HG03521 (cell line): Measurements from ENCODE around the gene MARCHF2.
"Not testable (repeated sequence)": the region's sequence is repeated elsewhere in the genome, so short reads cannot be mapped to it uniquely, and the experiment has no call there.

Experiments used
- ATAC-seq: cut with Tn5 transposase; IDR thresholded peaks from one replicate; pipeline ENCODE4 v1.9.1; 2021; ENCODE audit warnings: mild to moderate bottlenecking, moderate library complexity; ENCODE audit not compliant: unreplicated experiment

Gene MARCHF2

DNA sequence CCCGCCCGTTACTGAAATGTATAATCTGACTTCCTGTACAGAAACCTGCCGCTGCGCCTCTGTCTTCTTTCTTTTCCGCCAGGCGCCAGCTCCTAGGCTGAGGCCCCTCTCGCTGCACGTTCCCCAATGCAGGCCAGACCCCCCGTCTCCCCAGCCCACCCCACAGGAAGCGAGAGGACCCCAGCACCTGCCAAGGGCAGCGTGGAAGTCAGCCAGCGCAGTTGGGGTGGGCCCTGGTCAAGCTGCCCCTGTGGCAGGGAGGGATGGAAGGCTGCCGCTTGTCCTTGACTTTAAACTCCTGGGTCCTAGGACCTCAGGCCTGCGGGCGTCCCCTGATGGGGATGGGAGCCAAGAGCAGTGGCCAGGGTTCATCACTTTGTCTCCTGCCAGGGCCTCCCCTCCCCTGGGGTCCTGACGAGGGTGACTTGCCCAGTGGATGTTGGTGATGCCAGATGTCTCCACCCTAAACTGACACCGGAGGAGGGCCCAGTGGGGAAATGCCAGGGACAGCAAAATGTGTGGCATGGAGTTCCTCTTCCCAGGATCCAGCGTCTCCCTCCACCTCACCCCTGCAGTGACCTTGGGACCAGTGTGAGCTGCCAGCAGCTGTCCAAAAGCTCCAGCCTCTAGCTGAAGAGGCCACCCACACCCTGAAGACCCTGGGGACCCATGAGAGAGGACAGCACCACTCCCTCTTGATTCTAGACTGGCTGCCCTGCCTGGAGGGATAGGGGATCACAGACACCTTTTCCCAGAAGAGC, 8.5 kb upstream of the MARCHF2 start:
- no peak for ATAC-seq

DNA sequence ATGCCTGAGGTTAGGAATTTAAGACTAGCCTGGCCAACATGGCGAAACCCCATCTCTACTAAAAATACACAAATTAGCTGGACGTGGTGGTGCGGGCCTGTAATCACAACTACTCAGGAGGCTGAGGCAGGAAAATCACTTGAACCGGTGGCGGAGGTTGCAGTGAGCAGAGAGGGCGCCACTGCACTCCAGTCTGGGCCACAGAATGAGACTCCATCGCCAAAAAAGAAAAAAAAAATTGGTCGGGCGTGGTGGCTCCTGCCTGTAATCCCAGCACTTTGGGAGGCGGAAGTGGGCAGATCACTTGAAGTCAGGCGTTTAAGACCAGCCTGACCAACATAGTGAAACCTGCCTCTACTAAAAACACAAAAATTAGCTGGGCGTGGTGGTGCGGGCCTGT, 2.4 kb upstream of the MARCHF2 start:
- not testable (repeated sequence) for ATAC-seq

DNA sequence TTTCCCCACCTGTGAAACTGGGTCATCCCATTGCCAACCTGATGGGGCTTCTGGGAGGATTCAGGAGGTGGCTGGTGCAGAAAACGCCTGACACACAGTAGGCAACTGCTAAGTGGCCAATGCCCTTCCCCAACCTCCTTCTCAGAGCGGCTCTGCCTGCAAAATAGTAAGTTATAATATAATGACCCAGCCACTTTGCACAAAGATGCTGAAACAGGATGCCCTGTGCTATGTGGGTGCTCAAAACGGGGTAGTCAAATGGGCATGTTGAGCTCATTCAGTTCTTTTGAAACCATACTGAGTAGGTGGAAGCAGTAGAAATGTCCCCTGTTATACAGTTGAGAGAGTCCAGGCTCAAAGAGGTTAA, 507 bp downstream of the MARCHF2 start:
- no peak for ATAC-seq

DNA sequence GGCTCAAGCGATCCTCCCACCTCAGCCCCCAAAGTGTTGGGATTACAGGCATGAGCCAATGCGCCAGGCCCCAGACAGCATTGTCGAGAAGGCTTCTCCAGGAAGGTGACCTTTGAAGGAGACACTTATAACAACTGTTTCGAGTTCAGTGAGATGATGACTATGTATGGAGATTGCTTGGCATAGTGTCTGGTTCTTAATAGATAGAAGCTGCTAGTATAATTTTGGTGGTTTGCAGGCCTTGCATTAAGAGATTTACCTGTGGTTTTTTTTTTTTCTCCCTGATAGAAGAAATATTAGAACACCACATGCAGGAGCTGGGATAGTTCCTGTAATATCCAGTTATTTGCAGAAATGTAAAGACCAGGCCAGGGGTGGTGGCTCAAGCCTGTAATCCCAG, 3.7 kb downstream of the MARCHF2 start:
- no peak for ATAC-seq

DNA sequence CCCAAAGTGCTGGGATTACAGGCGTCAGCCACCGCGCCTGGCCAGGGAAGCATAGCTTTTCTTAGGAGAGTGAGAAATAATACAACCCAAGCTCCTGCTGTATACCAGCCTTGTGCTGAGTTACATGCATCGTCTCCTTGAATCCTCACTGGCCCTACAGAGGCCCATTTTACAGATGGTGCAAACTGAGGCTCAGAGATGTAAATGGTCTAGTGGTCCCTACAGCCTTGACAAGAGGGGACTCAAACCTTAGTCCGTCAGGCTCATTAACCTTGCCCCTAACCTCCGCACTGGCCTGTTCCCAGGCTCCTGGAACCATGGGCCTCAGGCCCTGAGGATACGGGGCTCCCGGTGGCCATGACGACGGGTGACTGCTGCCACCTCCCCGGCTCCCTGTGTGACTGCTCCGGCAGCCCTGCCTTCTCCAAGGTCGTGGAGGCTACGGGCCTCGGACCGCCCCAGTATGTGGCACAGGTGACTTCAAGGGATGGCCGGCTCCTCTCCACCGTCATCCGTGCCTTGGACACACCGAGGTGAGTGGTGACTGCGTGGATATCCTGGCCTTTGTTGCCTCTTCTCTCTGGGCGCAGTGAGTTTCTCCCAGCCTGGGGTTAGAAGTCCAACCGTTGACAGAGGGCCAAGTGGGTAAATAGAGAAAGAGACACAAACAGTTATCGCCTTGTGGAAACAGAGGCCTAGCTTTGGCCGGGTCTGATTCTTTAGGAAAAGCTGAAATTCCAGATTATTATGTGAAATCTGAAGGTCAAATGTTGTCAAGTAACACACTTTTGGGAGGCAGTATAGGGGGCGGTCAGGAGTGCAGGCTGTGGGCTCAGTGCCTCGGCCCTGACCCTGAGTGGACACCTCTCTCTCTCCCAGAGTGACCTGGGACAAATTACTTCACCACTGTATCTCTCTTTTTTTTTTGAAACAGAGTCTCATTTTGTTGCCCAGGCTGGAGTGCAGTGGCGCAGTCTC, 8.7 kb downstream of the MARCHF2 start:
- no peak for ATAC-seq

DNA sequence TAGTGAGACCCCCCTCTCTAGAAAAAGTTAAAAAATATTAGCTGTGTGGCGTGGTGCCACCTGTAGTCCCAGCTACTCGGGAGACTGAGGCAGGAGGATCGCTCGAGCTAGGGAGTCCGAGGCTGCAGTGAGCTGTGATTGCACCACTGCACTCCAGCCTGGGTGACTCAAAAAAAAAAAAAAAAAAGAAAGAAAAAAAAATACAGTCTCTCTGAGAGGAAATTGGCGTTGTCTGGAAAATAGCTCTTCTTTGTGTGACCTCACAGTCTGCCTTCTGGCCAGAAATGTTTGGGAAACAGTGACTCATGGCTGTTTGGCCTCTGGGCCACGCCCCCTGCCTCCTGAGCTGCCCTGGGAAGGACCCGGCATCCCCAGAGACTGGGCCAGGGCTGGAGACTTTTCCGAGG, 10.7 kb downstream of the MARCHF2 start:
- no peak for ATAC-seq

DNA sequence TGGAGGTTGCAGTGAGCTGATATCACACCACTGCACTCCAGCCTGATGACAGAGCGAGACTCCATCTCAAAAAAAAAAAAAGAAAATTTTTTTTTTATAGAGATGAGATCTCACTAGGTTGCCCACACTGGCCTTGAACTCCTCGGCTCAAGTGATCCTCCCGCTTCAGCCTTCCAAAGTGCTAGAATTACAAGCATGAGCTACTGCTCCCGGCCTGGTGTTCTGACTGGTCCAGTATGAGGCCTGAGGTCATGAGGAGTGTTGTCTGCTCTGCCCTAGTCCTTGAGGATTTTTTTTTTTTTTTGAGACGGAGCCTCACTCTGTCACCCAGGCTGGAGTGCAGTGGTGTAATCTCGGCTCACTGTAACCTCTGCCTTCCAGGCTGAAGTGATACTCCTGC, 12.2 kb downstream of the MARCHF2 start:
- not testable (repeated sequence) for ATAC-seq

DNA sequence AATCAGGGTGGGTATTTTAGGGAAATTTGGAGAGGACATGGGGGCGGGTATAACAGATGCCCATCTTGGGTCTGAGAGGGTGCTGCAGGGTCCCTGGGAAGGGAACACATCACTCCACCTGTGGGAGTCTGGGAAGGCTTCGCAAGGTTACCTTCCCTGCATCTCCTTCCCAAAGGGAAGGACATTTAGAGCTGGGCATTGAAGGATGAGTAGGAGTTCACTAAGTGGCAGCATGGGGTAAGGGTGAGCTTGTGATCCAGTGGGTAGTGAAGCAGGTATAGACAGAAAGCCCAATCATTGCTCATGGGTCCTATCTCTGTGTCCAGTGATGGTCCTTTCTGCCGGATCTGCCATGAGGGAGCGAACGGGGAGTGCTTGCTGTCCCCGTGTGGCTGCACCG, 13.2 kb downstream of the MARCHF2 start:
- ATAC-seq, result no peak

DNA sequence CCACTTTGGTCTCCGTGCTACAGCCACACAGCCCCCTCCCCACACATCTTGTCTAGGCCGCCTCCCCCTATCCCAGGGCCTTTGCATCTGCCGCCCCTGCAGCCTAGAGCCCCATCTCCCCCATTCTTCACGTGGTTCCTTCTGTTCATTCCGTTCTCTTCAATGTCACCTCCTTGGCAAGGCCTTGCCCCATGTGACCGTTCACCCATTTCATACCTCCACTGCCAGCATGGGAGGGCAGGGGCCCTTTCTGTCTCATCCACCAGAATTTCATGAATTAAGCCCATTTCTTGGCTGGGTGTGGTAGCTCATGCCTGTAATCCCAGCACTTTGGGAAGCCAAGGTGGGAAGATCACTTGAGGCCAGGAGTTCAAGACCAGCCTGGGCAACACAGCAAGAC, 15.9 kb downstream of the MARCHF2 start:
- no peak for ATAC-seq

DNA sequence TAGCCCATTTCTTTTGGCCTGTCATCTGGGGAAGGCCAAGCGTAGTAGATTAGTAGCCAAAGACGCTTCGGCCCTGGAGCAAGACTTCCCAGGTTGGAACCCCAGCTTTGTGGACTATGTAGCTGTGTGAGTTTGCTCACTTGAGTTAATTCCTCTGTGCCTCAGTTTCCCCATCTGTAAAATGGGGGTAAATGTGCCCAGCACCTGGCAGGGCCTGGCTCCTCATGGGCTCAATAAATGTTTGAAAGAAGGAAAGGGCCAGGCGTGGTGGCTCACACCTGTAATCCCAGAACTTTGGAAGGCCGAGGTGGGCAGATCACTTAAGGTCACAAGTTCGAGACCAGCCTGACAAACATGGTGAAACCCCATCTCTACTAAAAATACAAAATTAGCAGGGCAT, 16.7 kb downstream of the MARCHF2 start:
- no peak for ATAC-seq

DNA sequence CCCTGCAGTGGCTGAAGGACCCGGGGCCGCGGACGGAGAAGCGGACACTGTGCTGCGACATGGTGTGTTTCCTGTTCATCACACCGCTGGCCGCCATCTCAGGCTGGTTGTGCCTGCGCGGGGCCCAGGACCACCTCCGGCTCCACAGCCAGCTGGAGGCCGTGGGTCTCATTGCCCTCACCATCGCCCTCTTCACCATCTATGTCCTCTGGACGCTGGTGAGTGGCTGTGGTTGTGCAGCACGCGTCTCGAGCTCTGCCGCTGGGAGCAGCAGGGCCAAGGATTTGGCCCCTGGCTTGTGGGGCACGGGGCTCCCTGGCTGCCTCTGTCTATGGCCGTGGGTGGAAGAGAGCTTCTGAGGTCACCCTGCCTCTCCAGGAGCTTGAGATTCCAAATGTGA, 17.5 kb downstream of the MARCHF2 start:
- ATAC-seq, result no peak

DNA sequence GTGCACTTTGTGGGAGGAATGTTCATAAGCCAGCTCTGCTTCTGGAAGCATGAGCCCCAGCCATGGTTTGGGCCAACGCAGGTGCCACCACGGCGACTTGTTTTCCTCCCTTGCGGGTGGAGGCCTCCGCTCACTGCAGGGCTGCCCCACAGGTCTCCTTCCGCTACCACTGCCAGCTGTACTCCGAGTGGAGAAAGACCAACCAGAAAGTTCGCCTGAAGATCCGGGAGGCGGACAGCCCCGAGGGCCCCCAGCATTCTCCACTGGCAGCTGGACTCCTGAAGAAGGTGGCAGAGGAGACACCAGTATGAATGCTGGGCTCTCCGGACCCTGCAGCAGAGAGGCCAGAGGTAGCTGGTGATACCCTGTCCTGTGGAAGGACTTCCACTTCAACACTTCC, 25.1 kb downstream of the MARCHF2 start:
- no peak for ATAC-seq

DNA sequence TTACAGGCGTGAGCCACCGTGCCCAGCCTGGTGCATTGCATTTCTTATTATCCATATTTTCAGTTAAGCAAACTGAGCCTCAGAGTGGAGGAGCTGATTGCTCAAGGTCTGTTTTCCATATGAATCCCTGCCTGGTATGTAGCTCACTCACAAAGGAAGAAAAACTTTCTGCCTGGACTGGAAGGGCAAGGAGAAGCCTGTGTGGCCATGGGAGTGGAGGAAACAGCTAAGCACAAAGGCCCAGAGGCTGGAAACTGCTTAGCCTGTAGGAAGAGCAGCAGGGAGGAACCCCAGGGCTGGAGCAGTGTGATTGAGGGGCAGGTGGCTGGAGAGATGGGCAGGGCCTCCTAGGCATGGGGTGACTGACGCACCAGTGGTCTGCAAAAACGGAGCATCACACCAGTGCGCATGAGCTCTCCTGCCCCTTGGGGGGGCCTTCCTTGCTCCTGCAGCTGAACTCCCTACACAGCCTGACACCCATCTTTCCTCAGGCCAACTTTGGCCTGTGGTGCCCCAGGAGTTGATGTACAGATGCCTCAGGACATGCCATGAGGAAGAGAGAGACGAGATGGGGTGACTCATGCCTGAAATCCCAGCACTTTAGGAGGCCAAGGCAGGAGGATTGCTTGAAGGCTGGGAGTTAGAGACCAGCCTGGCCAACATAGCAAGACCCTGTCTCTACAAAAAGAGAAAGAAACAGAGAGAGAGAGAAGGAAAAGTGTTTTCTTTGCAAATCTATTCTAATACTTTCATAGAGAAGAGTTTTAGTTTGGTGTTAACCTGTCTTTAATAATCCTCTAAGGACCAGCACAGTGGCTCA, 28.8 kb downstream of the MARCHF2 start:
- no peak for ATAC-seq

DNA sequence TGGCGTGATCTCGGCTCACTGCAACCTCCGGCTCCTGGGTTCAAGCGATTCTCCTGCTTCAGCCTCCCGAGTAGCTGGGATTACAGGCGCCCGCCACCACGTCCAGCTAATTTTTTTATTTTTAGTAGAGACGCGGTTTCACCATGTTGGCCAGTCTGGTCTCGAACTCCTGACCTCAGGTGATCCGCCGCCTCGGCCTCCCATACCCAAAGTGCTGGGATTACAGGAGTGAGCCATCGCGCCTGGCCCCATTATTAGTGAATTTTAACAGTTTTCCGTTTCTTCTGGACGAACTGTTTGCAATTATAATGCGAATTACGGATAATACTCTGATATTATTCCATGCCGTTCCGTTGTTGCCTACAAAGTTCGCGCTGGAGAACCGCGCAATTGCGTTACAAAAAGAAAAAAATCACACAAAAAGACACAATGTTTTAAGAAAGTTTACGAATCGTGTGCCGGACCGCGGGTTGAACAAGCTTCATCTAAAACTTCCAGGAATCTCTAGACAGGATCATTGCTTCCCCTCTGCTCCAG, 31.1 kb downstream of the MARCHF2 start:
- not testable (repeated sequence) for ATAC-seq

DNA sequence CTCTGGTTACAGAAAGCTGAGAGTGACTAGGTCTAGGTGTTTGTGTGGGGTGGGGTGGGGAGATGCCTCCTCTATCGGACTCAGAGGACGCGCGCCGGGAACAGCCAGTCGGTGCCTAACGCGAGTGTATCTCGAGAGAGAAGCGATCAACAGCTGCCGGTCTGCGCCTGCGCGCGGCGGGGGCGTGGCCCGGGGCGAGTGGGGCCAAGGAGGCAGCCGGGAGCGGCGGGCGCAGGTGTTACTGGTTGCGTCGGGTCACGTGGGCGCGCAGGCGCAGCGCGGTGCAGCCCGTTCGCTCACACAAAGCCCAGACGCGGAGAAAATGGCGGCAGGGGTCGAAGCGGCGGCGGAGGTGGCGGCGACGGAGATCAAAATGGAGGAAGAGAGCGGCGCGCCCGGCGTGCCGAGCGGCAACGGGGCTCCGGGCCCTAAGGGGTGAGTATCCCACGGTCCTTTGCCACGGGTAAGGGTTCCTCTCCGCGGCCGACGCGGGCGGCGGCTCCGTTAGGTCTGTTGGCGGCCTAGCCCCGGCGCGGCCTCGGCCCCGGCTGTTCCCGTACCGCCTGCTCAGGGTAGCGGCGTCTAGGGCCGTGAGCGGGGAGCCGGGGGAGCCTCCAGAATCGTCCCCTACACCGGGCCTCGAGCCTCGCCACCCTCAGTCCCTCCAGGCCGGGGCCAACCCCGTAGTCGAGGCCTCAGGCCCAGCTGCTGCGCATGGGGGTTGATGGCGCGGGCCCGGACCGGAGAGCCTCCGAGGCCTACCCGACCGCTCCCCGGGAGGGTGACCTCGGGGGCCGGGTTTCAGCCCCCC, 31.8 kb downstream of the MARCHF2 start, which contains the start of gene HNRNPM:
HNRNPM (plus strand) TSS at position 299 of the 811 bp plus-strand sequence; CDS start at position 323, 24 bp downstream.
- ATAC-seq, result peak; percentile 90

DNA sequence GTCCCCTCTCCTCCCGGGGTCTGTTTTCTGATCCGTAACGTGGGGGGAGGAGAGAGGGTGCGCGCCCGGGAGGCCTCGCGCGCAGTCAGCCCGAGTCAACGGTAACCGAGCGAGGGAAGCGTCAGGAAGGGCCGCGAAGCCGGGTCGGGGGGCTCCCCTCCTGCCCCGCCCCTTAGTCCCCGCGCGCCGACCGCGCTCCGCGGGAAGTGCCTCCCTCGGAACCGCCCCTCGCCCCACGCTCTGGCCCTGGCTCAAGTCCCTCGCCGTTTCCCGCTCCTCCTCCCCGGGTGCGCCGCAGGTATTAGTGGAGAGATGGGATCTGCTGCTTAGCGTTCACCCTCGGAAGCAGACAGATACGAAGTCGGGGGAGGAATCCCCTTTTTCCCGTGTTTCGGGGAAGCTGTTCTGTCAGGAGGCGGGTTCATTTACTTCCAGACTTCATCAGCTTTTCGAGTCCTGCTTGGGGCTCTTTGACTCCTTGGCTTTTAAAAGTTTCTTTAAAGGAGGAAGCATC, 32.4 kb downstream of the MARCHF2 start:
- ATAC-seq, result peak; percentile 27

DNA sequence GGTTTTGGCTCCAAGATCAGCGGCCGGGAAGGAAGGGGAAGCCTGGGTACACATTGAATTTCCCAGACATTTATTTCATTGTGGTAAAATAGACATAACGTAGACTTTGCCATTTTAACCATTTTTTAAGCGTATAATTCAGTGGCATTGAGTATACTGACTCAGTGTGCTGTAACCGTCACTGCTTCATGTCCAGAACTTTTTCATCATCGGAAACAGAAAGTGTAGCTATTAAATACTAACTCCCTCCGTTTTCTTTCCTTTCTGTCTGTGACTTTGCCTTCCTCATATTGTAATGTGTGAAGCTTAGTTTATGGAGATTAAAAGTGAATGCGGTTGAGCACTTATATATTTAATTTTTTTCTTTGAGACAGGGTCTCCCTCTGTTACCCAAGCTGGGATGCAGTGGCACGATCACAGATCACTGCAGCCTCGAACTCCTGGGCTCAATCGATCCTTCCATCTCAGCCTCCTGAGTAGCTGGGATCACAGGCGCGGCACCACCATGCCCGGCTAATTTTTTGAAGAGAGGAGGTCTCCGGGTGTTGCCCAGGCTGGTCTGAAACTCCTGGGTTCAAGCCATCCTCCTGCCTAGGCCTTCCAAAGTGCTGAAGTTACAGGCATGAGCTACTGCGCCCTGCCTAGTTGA, 33.1 kb downstream of the MARCHF2 start:
- ATAC-seq, result no peak

DNA sequence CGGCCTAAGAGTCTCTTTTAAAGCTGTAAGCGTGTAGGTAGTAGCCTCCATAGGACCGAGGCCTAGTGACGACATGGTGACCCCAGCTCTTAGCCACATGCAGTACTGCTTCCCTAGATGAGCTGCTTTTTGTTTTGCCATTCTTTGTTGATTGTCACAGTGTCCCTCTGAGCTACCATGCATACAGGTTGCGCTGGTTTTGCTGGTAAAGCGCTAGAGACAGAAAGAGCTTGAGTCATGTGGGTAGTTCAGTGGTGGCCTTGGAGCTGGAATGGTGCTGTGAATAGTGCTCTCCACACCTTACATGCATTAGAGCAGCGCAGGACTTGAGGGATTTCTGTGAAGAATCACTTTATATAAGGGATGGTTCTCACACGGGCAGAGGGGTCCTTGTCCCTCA, 36.7 kb downstream of the MARCHF2 start:
- ATAC-seq, result no peak

DNA sequence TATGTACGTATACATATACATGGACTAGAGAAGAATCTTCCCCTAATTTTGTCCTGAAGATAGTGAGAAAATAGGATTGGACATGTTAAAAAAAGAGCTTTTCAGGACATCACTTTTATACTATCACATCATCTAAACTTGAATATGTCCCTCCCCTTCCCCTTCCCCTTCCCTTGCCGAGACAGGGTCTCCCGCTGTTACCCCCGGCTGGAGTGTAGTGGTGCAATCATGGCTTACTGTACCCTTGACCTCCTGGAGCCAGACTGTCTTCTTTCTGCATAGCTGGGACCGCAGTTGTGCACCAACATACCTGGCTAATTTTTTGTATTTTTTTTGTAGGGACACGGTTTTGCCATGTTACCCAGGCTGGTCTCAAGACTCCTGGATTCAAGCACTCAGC, 38.3 kb downstream of the MARCHF2 start:
- ATAC-seq, result no peak
